IPS DF 6.9 (cell line): ENCODE measurements around the gene ZNF697.
"Not testable (repeated sequence)": the region's sequence is repeated elsewhere in the genome, so short reads cannot be mapped to it uniquely, and the experiment has no call there.

Experiments used
- DNase-seq: peaks from one replicate; pipeline ENCODE4 v3.0.0-alpha.2; 2013; ENCODE audit warnings: low read depth, low spot score
- H3K27ac ChIP-seq: one replicate; pipeline ENCODE4 v1.5.1; 2013; ENCODE audit warnings: low read length, control low read depth
- H3K27me3 ChIP-seq: 2 replicates; pipeline ENCODE4 v1.6.1; 2013; ENCODE audit warnings: mild to moderate bottlenecking, low read length; ENCODE audit not compliant: control insufficient read depth, insufficient read depth
- H3K36me3 ChIP-seq: 2 replicates; pipeline ENCODE4 v1.6.1; 2013; ENCODE audit warnings: low read length; ENCODE audit not compliant: control insufficient read depth, insufficient read depth
- H3K4me1 ChIP-seq: 2 replicates; pipeline ENCODE4 v1.6.1; 2013; ENCODE audit warnings: low read length; ENCODE audit not compliant: control insufficient read depth, insufficient read depth
- H3K4me3 ChIP-seq: 2 replicates; pipeline ENCODE4 v1.5.1; 2013; ENCODE audit warnings: mild to moderate bottlenecking, low read length
- H3K9me3 ChIP-seq: 2 replicates; pipeline ENCODE4 v1.6.1; 2013; ENCODE audit warnings: low read length, inconsistent platforms; ENCODE audit not compliant: control insufficient read depth, insufficient read depth
- WGBS: extraction: QIAGEN DNeasy Blood & Tissue Kit; methylation state at CpG from one replicate; pipeline ENCODE4 v1.1.7; 2013; ENCODE audit warnings: mixed read lengths, missing lambda C conversion rate; ENCODE audit not compliant: insufficient read length, insufficient coverage; 5-methylcytosine and 5-hydroxymethylcytosine counted together

The ZNF697 gene

GRCh38 chr1:119603241-119603640 lies 44.8 kb downstream of the ZNF697 start:
- not testable (repeated sequence) for H3K27ac ChIP-seq, H3K36me3 ChIP-seq, H3K27me3 ChIP-seq, DNase-seq, H3K4me3 ChIP-seq, H3K4me1 ChIP-seq, H3K9me3 ChIP-seq
- WGBS: no CpG with 5 or more reads among the region's 3 CpGs

- H3K27me3 ChIP-seq, H3K27ac ChIP-seq, H3K36me3 ChIP-seq, H3K4me3 ChIP-seq, H3K9me3 ChIP-seq, H3K4me1 ChIP-seq, DNase-seq: not testable (repeated sequence)
- no CpG with 5 or more reads among the region's 3 CpGs for WGBS
These were observed 45.3 kb downstream of the ZNF697 start for GRCh38 chr1:119602789-119603188.

GRCh38 chr1:119602169-119602568 lies 45.9 kb downstream of the ZNF697 start:
- H3K27ac ChIP-seq: no peak overlapping the region
- DNase-seq: no peak
- no peaks in the 10 kb centered on the region for H3K9me3 ChIP-seq
- no peak overlapping the region for H3K4me3 ChIP-seq
- H3K27me3 ChIP-seq: no peaks in the 10 kb centered on the region
- WGBS: no CpG with 5 or more reads among the region's 2 CpGs
- no peaks in the 10 kb centered on the region for H3K36me3 ChIP-seq
- H3K4me1 ChIP-seq: no peaks in the 10 kb centered on the region

- H3K27ac ChIP-seq: no peak overlapping the region
- WGBS: no CpG with 5 or more reads among the region's 1 CpG
- no peak for DNase-seq
- H3K9me3 ChIP-seq: no peaks in the 10 kb centered on the region
- H3K4me1 ChIP-seq: no peaks in the 10 kb centered on the region
- no peak overlapping the region for H3K4me3 ChIP-seq
- H3K27me3 ChIP-seq: no peaks in the 10 kb centered on the region
- H3K36me3 ChIP-seq: no peaks in the 10 kb centered on the region
These were observed 47.1 kb downstream of the ZNF697 start for GRCh38 chr1:119600976-119601375.

GRCh38 chr1:119600561-119600960 lies 47.5 kb downstream of the ZNF697 start:
- no CpG with 5 or more reads among the region's 4 CpGs for WGBS
- H3K4me3 ChIP-seq: no peak overlapping the region
- H3K4me1 ChIP-seq: no peaks in the 10 kb centered on the region
- H3K27ac ChIP-seq: no peak overlapping the region
- H3K27me3 ChIP-seq: no peaks in the 10 kb centered on the region
- H3K36me3 ChIP-seq: no peaks in the 10 kb centered on the region
- no peak for DNase-seq
- no peaks in the 10 kb centered on the region for H3K9me3 ChIP-seq

- no peak overlapping the region for H3K4me3 ChIP-seq
- H3K36me3 ChIP-seq: no peaks in the 10 kb centered on the region
- no peak for DNase-seq
- no peaks in the 10 kb centered on the region for H3K9me3 ChIP-seq
- H3K27ac ChIP-seq: no peak overlapping the region
- H3K4me1 ChIP-seq: no peaks in the 10 kb centered on the region
- H3K27me3 ChIP-seq: no peaks in the 10 kb centered on the region
- no CpG with 5 or more reads among the region's 2 CpGs for WGBS
These were observed 52.5 kb downstream of the ZNF697 start for GRCh38 chr1:119595606-119596005.

- Histone ChIP-seq H3K27ac (no peak overlapping the region), H3K36me3 (no peaks in the 10 kb centered on the region), H3K9me3 (no peaks in the 10 kb centered on the region), H3K4me3 (no peak overlapping the region), H3K27me3 (no peaks in the 10 kb centered on the region), H3K4me1 (no peaks in the 10 kb centered on the region)
- no CpG with 5 or more reads among the region's 2 CpGs for WGBS
- no peak for DNase-seq
These were observed 52.9 kb downstream of the ZNF697 start for GRCh38 chr1:119595168-119595567.

- Histone ChIP-seq H3K4me1 (no peaks in the 10 kb centered on the region), H3K9me3 (no peaks in the 10 kb centered on the region), H3K27ac (no peak overlapping the region), H3K27me3 (no peaks in the 10 kb centered on the region), H3K36me3 (no peaks in the 10 kb centered on the region), H3K4me3 (no peak overlapping the region)
- WGBS: no CpG with 5 or more reads among the region's 1 CpG
- no peak for DNase-seq
These were observed 53.7 kb downstream of the ZNF697 start for GRCh38 chr1:119594376-119594775.

GRCh38 chr1:119593805-119594204 lies 54.3 kb downstream of the ZNF697 start:
- no peak overlapping the region for H3K4me3 ChIP-seq
- H3K27ac ChIP-seq: no peak overlapping the region
- no peaks in the 10 kb centered on the region for H3K27me3 ChIP-seq
- no peaks in the 10 kb centered on the region for H3K4me1 ChIP-seq
- no peak for DNase-seq
- WGBS: no CpG with 5 or more reads among the region's 1 CpG
- no peaks in the 10 kb centered on the region for H3K9me3 ChIP-seq
- H3K36me3 ChIP-seq: no peaks in the 10 kb centered on the region

- H3K4me3 ChIP-seq: no peak overlapping the region
- no peaks in the 10 kb centered on the region for H3K27me3 ChIP-seq
- H3K27ac ChIP-seq: no peak overlapping the region
- no peaks in the 10 kb centered on the region for H3K9me3 ChIP-seq
- no peaks in the 10 kb centered on the region for H3K36me3 ChIP-seq
- DNase-seq: no peak
- H3K4me1 ChIP-seq: no peaks in the 10 kb centered on the region
These were observed 57.7 kb downstream of the ZNF697 start for GRCh38 chr1:119590393-119590792.

GRCh38 chr1:119588621-119589020 lies 59.4 kb downstream of the ZNF697 start:
- Histone ChIP-seq H3K27me3 (no peaks in the 10 kb centered on the region), H3K4me3 (no peak overlapping the region), H3K9me3 (no peaks in the 10 kb centered on the region), H3K36me3 (no peaks in the 10 kb centered on the region), H3K4me1 (no peaks in the 10 kb centered on the region), H3K27ac (no peak overlapping the region)
- no peak for DNase-seq
- no CpG with 5 or more reads among the region's 5 CpGs for WGBS
